Measurements from ENCODE around the gene MAP7. TPM values are rescaled to one million over a fixed set of nuclear protein-coding genes. Genes with fewer than 3 reads are reported as not detected.

Gene MAP7
- total and polyA plus RNA-seq, 2 of the 13 experiments (the other 11 are each of a cell fraction or from before 2014, with no cell fraction given): 0.04 TPM; not detected in 1

- BruUV-seq (replicated peaks): no TSS peak
- Histone ChIP-seq H3K9me3 (ENCODE audit: low read length) (no peaks in the 10 kb centered on the region), H3K36me3 (replicated peaks in 1 of 2; ENCODE audit: control insufficient read depth in 1 of 2, insufficient read depth in 2 of 2, low read length in 2 of 2) (no peaks in the 10 kb centered on the region), H3K9ac (ENCODE audit: insufficient read depth, low read depth, low read length) (no peak overlapping the region), H2AFZ (ENCODE audit: low read length) (no peak overlapping the region), H3K79me2 (ENCODE audit: insufficient read depth, low read length) (no peaks in the 10 kb centered on the region), H3K4me3 (replicated peaks in 1 of 3; ENCODE audit: insufficient read depth in 1 of 3, low read depth in 2 of 3, low read length in 3 of 3) (no peak overlapping the region), H3K27ac (ENCODE audit: extremely low read length, insufficient read depth, low read length) (no peak overlapping the region), H3K27me3 (ENCODE audit: control insufficient read depth in 1 of 2, insufficient read depth in 2 of 2, low read length in 2 of 2) (no peaks in the 10 kb centered on the region), H3K4me2 (ENCODE audit: low read depth, low read length) (no peak overlapping the region), H3K4me1 (ENCODE audit: insufficient read depth, low read length) (no peaks in the 10 kb centered on the region), H4K20me1 (ENCODE audit: insufficient read depth, low read length) (no peaks in the 10 kb centered on the region)
- ChIA-PET POLR2A (no interaction called here), CTCF (ENCODE audit: low intra/inter-chr PET ratio, low total read pairs) (no interaction called here)
- TF ChIP-seq MIXL1 (CRISPR knock-in tag; IDR thresholded peaks at IDR 0.05): no peak
- no peak for TF ChIP-seq ZNF33A (CRISPR knock-in tag; IDR thresholded peaks at IDR 0.05; ENCODE audit: borderline replicate concordance)
- no peak for TF ChIP-seq ZNF335 (CRISPR knock-in tag; IDR thresholded peaks at IDR 0.05)
- TF ChIP-seq RBFOX2 (IDR thresholded peaks at IDR 0.05; ENCODE audit: low read depth, low read length): no peak
- TF ChIP-seq SMARCE1 (IDR thresholded peaks at IDR 0.05; ENCODE audit: borderline replicate concordance): no peak
- DNase-seq (ENCODE audit: low spot score): no peak
- 31% methylated on average over 6 of the region's 6 CpGs for WGBS (ENCODE audit: low lambda C conversion rate)
- in situ Hi-C loops (cut with HindIII; ENCODE audit: extremely low pct_ligation_motif_present, low pct_unique_long_range_greater_than_20kb) (no loop called here), intact Hi-C loops (cut with micrococcal nuclease; ENCODE audit: unreplicated experiment) (no loop called here)
- no peak for FAIRE-seq
- no peak for ATAC-seq
These were observed 46.8 kb downstream of the MAP7 start for GRCh38 chr6:136503303-136504029.

GRCh38 chr6:136502786-136503185 lies 47.4 kb downstream of the MAP7 start:
- FAIRE-seq: no peak
- in situ Hi-C loops (cut with HindIII; ENCODE audit: extremely low pct_ligation_motif_present, low pct_unique_long_range_greater_than_20kb): no loop called here
- TF ChIP-seq JUN (CRISPR knock-in tag; IDR thresholded peaks at IDR 0.05) (no peak), KDM2A (CRISPR knock-in tag; IDR thresholded peaks at IDR 0.05; ENCODE audit: borderline replicate concordance, low read depth) (no peak), ZNF24 (IDR thresholded peaks at IDR 0.05) (no peak), ZFAT (CRISPR knock-in tag; conservative IDR thresholded peaks at IDR 0.05) (no peak), ZNF232 (CRISPR knock-in tag; IDR thresholded peaks at IDR 0.05; ENCODE audit: borderline replicate concordance) (no peak), ZC3H13 (CRISPR knock-in tag; IDR thresholded peaks at IDR 0.05) (no peak), ARID2 (CRISPR knock-in tag; IDR thresholded peaks at IDR 0.05; ENCODE audit: borderline replicate concordance) (no peak), RFX5 (IDR thresholded peaks at IDR 0.05; ENCODE audit: low read depth, low read length) (no peak), TERF1 (CRISPR knock-in tag; IDR thresholded peaks at IDR 0.05) (no peak), ZNF225 (CRISPR knock-in tag; IDR thresholded peaks at IDR 0.05) (no peak), MEIS2 (CRISPR knock-in tag; IDR thresholded peaks at IDR 0.05) (no peak), DPF2 (CRISPR knock-in tag; IDR thresholded peaks at IDR 0.05; ENCODE audit: borderline replicate concordance, low read depth) (no peak)

More at GRCh38 chr6:136502786-136503185, 47.4 kb downstream of the MAP7 start:
- no peaks in the 10 kb centered on the region for H4K20me1 ChIP-seq (ENCODE audit: insufficient read depth, low read length)
- no peaks in the 10 kb centered on the region for H3K36me3 ChIP-seq (replicated peaks in 1 of 2; ENCODE audit: control insufficient read depth in 1 of 2, insufficient read depth in 2 of 2, low read length in 2 of 2)
- H3K4me3 ChIP-seq (replicated peaks in 1 of 3; ENCODE audit: insufficient read depth in 1 of 3, low read depth in 2 of 3, low read length in 3 of 3): no peak overlapping the region
- no peak overlapping the region for H3K27ac ChIP-seq (ENCODE audit: extremely low read length, insufficient read depth, low read length)
- H3K9me3 ChIP-seq (ENCODE audit: low read length): no peaks in the 10 kb centered on the region
- intact Hi-C loops (cut with micrococcal nuclease; ENCODE audit: unreplicated experiment): no loop called here
- H3K4me2 ChIP-seq (ENCODE audit: low read depth, low read length): no peak overlapping the region
- no peak overlapping the region for H3K9ac ChIP-seq (ENCODE audit: insufficient read depth, low read depth, low read length)
- DNase-seq (ENCODE audit: low spot score) (no peak), ATAC-seq (no peak)
- H3K4me1 ChIP-seq (ENCODE audit: insufficient read depth, low read length): no peaks in the 10 kb centered on the region
- no peaks in the 10 kb centered on the region for H3K27me3 ChIP-seq (ENCODE audit: control insufficient read depth in 1 of 2, insufficient read depth in 2 of 2, low read length in 2 of 2)
- ChIA-PET POLR2A (no interaction called here), CTCF (ENCODE audit: low intra/inter-chr PET ratio, low total read pairs) (no interaction called here)
- H2AFZ ChIP-seq (ENCODE audit: low read length): no peak overlapping the region
- no peaks in the 10 kb centered on the region for H3K79me2 ChIP-seq (ENCODE audit: insufficient read depth, low read length)
- BruUV-seq (replicated peaks): no TSS peak

All from HepG2 (cell line).